ENCODE data around the gene PEX19. TPM values are rescaled to one million over a fixed set of nuclear protein-coding genes. Genes with fewer than 3 reads are reported as not detected.

PEX19 gene
- total RNA-seq, 1 donor from 2014 or later = 55.9 TPM

- Mint-ChIP-seq H3K27ac (no peak overlapping the region), H3K27me3 (ENCODE audit: insufficient read depth) (no peaks in the 10 kb centered on the region), H3K4me3 (no peak overlapping the region), H3K36me3 (ENCODE audit: low read depth) (peaks cover 31% of the 10 kb centered on the region), H3K9me3 (no peaks in the 10 kb centered on the region), H3K4me1 (ENCODE audit: low read depth) (no peaks in the 10 kb centered on the region)
- no peak for DNase-seq (ENCODE audit: low spot score)
- intact Hi-C loops (cut with micrococcal nuclease) = no loop called here
Measured at GRCh38 chr1:160244209-160244608, 40.7 kb downstream of the PEX19 start.

GRCh38 chr1:160243767-160244166, 41.2 kb downstream of the PEX19 start:
- Mint-ChIP-seq H3K4me3 (no peak overlapping the region), H3K27me3 (ENCODE audit: insufficient read depth) (no peaks in the 10 kb centered on the region), H3K36me3 (ENCODE audit: low read depth) (peaks cover 35% of the 10 kb centered on the region), H3K9me3 (no peaks in the 10 kb centered on the region), H3K4me1 (ENCODE audit: low read depth) (no peaks in the 10 kb centered on the region), H3K27ac (no peak overlapping the region)
- intact Hi-C loops (cut with micrococcal nuclease) = no loop called here
- no peak for DNase-seq (ENCODE audit: low spot score)

GRCh38 chr1:160239582-160240299, 45.2 kb downstream of the PEX19 start:
- Mint-ChIP-seq H3K36me3 (ENCODE audit: low read depth) (peaks cover 44% of the 10 kb centered on the region), H3K27ac (no peak overlapping the region), H3K27me3 (ENCODE audit: insufficient read depth) (no peaks in the 10 kb centered on the region), H3K9me3 (no peaks in the 10 kb centered on the region), H3K4me1 (ENCODE audit: low read depth) (peaks cover 7% of the 10 kb centered on the region), H3K4me3 (no peak overlapping the region)
- no peak for DNase-seq (ENCODE audit: low spot score)
- intact Hi-C loops (cut with micrococcal nuclease) = no loop called here

- Mint-ChIP-seq H3K27me3 (ENCODE audit: insufficient read depth) (no peaks in the 10 kb centered on the region), H3K27ac (no peak overlapping the region), H3K4me1 (ENCODE audit: low read depth) (peaks cover 7% of the 10 kb centered on the region), H3K4me3 (no peak overlapping the region), H3K36me3 (ENCODE audit: low read depth) (peaks cover 43% of the 10 kb centered on the region), H3K9me3 (no peaks in the 10 kb centered on the region)
- no peak for DNase-seq (ENCODE audit: low spot score)
- intact Hi-C loops (cut with micrococcal nuclease) = no loop called here
Measured at GRCh38 chr1:160238408-160238807, 46.5 kb downstream of the PEX19 start.

GRCh38 chr1:160237558-160237957, 47.4 kb downstream of the PEX19 start:
- Mint-ChIP-seq H3K36me3 (ENCODE audit: low read depth) (peaks cover 41% of the 10 kb centered on the region), H3K4me1 (ENCODE audit: low read depth) (peaks cover 7% of the 10 kb centered on the region), H3K4me3 (no peak overlapping the region), H3K9me3 (no peaks in the 10 kb centered on the region), H3K27me3 (ENCODE audit: insufficient read depth) (no peaks in the 10 kb centered on the region), H3K27ac (no peak overlapping the region)
- DNase-seq (ENCODE audit: low spot score) = no peak
- intact Hi-C loops (cut with micrococcal nuclease) = no loop called here

DNA sequence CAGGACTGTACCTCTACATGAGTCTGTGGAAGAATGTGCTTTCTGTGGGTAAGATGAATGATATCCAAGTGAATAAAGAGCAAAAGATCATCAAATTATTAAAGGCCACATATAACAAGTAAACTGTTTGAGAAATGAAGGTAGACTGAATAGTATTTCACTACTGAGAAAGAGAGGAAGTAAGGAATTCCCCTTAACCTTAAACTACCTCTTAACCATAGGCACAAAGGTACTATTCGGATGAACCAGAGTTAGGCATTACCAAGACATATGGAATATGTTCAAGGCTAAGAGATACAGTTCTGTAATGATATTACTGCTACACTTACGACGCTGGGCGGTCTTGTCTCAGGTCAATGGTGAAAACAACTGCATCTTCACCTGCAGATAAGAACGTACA, 48.1 kb downstream of the PEX19 start:
- H3K4me1 Mint-ChIP-seq (ENCODE audit: low read depth) = peaks cover 7% of the 10 kb centered on the region
- no peak for DNase-seq (ENCODE audit: low spot score)
- H3K36me3 Mint-ChIP-seq (ENCODE audit: low read depth) = peaks cover 40% of the 10 kb centered on the region
- intact Hi-C loops (cut with micrococcal nuclease) = no loop called here
- no peak overlapping the region for H3K4me3 Mint-ChIP-seq
- H3K27ac Mint-ChIP-seq = no peak overlapping the region
- H3K9me3 Mint-ChIP-seq = no peaks in the 10 kb centered on the region
- no peaks in the 10 kb centered on the region for H3K27me3 Mint-ChIP-seq (ENCODE audit: insufficient read depth)

GRCh38 chr1:160232911-160233310, 52.0 kb downstream of the PEX19 start:
- peaks cover 39% of the 10 kb centered on the region for H3K36me3 Mint-ChIP-seq (ENCODE audit: low read depth)
- no peak overlapping the region for H3K27ac Mint-ChIP-seq
- H3K4me3 Mint-ChIP-seq = no peak overlapping the region
- no peaks in the 10 kb centered on the region for H3K27me3 Mint-ChIP-seq (ENCODE audit: insufficient read depth)
- intact Hi-C loops (cut with micrococcal nuclease) = no loop called here
- no peak for DNase-seq (ENCODE audit: low spot score)
- peaks cover 7% of the 10 kb centered on the region for H3K4me1 Mint-ChIP-seq (ENCODE audit: low read depth)
- no peaks in the 10 kb centered on the region for H3K9me3 Mint-ChIP-seq

DNA sequence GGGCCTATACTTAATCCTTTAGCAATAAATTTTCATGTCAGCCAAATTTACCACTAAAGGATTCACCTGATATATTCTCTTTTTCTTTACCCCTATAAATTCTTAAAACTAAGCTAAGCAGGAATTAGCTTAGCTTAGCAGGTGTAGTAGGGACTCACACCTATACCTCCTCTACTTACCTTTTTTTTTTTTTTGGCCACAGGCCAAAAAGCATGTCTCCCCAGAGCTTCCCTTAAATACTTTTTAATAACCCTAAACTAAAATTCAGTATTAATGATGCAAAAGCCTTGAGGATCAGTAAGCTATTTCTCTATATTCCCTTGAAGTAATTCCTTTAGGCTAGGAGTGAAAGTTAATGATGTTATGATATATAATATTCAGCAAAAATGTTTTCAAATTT, 56.5 kb downstream of the PEX19 start:
- Mint-ChIP-seq H3K36me3 (ENCODE audit: low read depth) (peaks cover 34% of the 10 kb centered on the region), H3K9me3 (no peaks in the 10 kb centered on the region), H3K4me1 (ENCODE audit: low read depth) (no peaks in the 10 kb centered on the region), H3K4me3 (no peak overlapping the region), H3K27ac (no peak overlapping the region), H3K27me3 (ENCODE audit: insufficient read depth) (no peaks in the 10 kb centered on the region)
- no peak for DNase-seq (ENCODE audit: low spot score)
- intact Hi-C loops (cut with micrococcal nuclease) = no loop called here

GRCh38 chr1:160227561-160227960, 57.4 kb downstream of the PEX19 start:
- H3K4me3 Mint-ChIP-seq = no peak overlapping the region
- intact Hi-C loops (cut with micrococcal nuclease) = no loop called here
- no peaks in the 10 kb centered on the region for H3K9me3 Mint-ChIP-seq
- H3K27ac Mint-ChIP-seq = no peak overlapping the region
- DNase-seq (ENCODE audit: low spot score) = no peak
- peaks cover 36% of the 10 kb centered on the region for H3K36me3 Mint-ChIP-seq (ENCODE audit: low read depth)
- no peaks in the 10 kb centered on the region for H3K4me1 Mint-ChIP-seq (ENCODE audit: low read depth)
- no peaks in the 10 kb centered on the region for H3K27me3 Mint-ChIP-seq (ENCODE audit: insufficient read depth)

DNA sequence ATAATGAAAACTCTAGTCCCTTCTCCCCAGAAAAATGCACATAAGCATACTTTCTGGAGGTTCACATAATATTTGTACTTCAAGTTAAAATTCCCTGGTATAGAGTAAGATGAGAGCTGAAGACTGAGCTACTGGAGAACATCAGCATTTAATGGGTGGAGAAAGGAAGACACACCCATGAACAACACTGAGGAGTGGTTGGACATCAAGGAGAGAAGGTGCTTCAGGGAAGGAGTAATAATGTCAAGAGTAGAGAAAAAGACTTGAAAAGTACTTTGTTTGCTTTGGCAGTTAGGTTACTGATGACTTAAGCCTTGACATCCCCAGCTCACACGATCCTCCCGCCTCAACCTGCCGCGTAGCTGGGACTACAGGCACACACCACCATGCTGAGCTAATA, 57.9 kb downstream of the PEX19 start:
- intact Hi-C loops (cut with micrococcal nuclease) = no loop called here
- no peaks in the 10 kb centered on the region for H3K9me3 Mint-ChIP-seq
- DNase-seq (ENCODE audit: low spot score) = no peak
- no peak overlapping the region for H3K4me3 Mint-ChIP-seq
- no peaks in the 10 kb centered on the region for H3K4me1 Mint-ChIP-seq (ENCODE audit: low read depth)
- peaks cover 41% of the 10 kb centered on the region for H3K36me3 Mint-ChIP-seq (ENCODE audit: low read depth)
- no peak overlapping the region for H3K27ac Mint-ChIP-seq
- H3K27me3 Mint-ChIP-seq (ENCODE audit: insufficient read depth) = no peaks in the 10 kb centered on the region

Other genes starting within 250 kb of the PEX19 start
- not detected in 2 replicates for gene KCNJ10, start 215.0 kb downstream of the PEX19 start, total RNA-seq
- gene KCNJ9, start 203.6 kb downstream of the PEX19 start, total RNA-seq = not detected in 2 replicates
- 25.5 and 26.3 TPM in 2 replicates for gene IGSF8, start 186.5 kb downstream of the PEX19 start, total RNA-seq
- not detected in 2 replicates for gene ATP1A2, start 169.4 kb downstream of the PEX19 start, total RNA-seq
- not detected in 2 replicates for gene ATP1A4, start 133.5 kb downstream of the PEX19 start, total RNA-seq
- not detected in 2 replicates for gene CASQ1, start 94.6 kb downstream of the PEX19 start, total RNA-seq
- gene PEA15, start 79.7 kb downstream of the PEX19 start, total RNA-seq = 71.2 and 71.3 TPM in 2 replicates
- 112 and 117 TPM in 2 replicates for gene DCAF8, start 22.6 kb downstream of the PEX19 start, total RNA-seq
- 123 and 126 TPM in 2 replicates for gene COPA, start 58.1 kb upstream of the PEX19 start, total RNA-seq
- gene NCSTN, start 58.2 kb upstream of the PEX19 start, total RNA-seq = 74.8 and 81.6 TPM in 2 replicates
- 0.52 and 0.66 TPM in 2 replicates for gene NHLH1, start 81.9 kb upstream of the PEX19 start, total RNA-seq
- gene VANGL2, start 115.4 kb upstream of the PEX19 start, total RNA-seq = not detected in 2 replicates
- gene SLAMF6, start 238.1 kb upstream of the PEX19 start, total RNA-seq = 46.8 and 50.1 TPM in 2 replicates